Fibroblast of lung (primary cell): ENCODE results near the gene KCNJ4.

ENCODE experiments used
- EZH2 ChIP-seq: IDR thresholded peaks from 2 replicates; pipeline ENCODE4 v1.5.1; 2012; ENCODE audit warnings: low read length, control low read depth, mild to moderate bottlenecking; ENCODE audit errors: missing control alignments
- TF ChIP-seq, protein P1 (sequence below), 2 donors: IDR thresholded peaks in 1 of 2; conservative IDR thresholded peaks in 1 of 2; 1 replicate in 1 of 2; 2 replicates in 1 of 2; pipeline ENCODE4 v1.5.1; 2011 to 2012; ENCODE audit warnings: low read length in 2 of 2, control low read depth in 1 of 2, inconsistent platforms in 1 of 2, low read depth in 1 of 2, mild to moderate bottlenecking in 1 of 2

GRCh38 chr22:38479096-38479837 lies 24.3 kb upstream of the KCNJ4 start:
- no peak for TF ChIP-seq EZH2
- TF ChIP-seq, protein P1, sequence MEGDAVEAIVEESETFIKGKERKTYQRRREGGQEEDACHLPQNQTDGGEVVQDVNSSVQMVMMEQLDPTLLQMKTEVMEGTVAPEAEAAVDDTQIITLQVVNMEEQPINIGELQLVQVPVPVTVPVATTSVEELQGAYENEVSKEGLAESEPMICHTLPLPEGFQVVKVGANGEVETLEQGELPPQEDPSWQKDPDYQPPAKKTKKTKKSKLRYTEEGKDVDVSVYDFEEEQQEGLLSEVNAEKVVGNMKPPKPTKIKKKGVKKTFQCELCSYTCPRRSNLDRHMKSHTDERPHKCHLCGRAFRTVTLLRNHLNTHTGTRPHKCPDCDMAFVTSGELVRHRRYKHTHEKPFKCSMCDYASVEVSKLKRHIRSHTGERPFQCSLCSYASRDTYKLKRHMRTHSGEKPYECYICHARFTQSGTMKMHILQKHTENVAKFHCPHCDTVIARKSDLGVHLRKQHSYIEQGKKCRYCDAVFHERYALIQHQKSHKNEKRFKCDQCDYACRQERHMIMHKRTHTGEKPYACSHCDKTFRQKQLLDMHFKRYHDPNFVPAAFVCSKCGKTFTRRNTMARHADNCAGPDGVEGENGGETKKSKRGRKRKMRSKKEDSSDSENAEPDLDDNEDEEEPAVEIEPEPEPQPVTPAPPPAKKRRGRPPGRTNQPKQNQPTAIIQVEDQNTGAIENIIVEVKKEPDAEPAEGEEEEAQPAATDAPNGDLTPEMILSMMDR (conservative IDR thresholded peaks at IDR 0.05 in 1 of 2, IDR thresholded peaks at IDR 0.05 in 1 of 2; ENCODE audit: low read depth in 1 of 2, low read length in 2 of 2) = no peak
